ENCODE results near the gene ITCH. TPM values are rescaled to one million over a fixed set of nuclear protein-coding genes. Genes with fewer than 3 reads are reported as not detected.

The ITCH gene
- total RNA-seq, 1 experiment from 2014 or later = 78.8 TPM

DNA sequence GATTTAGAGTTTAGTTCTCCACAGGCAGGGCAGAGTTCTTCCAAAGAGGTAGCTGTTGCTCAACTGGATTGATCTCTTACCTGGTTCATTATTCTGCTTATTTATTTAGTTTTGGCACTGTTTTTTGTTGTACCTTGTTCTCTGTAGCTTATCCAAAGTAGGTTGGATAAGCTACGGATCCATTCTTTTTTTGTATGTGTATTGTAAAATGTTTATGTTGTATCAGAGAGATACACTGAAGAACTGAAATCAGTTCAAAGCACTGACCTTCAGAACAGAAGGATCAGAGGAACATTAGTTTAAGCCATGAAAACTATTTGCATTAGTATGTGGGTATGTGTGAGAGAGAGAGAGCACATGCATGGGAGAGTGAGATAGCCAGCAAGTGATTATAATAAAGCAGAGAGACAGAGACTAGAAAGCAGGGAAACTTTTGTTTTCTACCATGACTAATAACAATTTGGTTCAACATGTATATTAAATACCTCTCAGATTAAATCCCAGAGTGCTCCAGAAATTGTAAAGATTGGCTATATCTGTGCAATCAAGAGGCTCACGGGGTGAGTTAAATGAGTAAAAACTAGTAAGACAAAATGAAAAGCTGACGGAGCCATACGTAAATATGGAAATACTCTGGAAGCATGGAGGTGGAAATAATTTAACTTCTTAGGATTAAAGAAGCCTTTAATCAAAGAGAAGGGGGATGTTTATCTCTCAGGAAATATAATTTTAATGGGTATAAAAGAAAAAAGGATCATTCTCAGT lies 40.2 kb downstream of the ITCH start:
- no peak overlapping the region for H3K27ac ChIP-seq (ENCODE audit: low read depth, low read length)
- ChIA-PET RAD21 (ENCODE audit: low non-redundant PET in 1 of 2, low total read pairs in 2 of 2, uncharacterized antibody in 2 of 2, unreplicated experiment in 2 of 2) (no interaction called here), POLR2A (no interaction called here), CTCF (interaction anchor here (1.5 kb wide), 1 partner anchor 91 kb away, joined by 5 read pairs; no protein-coding TSS in a partner anchor)
- H3K4me1 ChIP-seq (ENCODE audit: control insufficient read depth in 1 of 2, insufficient read depth in 2 of 2, low read length in 2 of 2) = peaks cover 26 to 43% of the 10 kb centered on the region in 2 experiments
- peaks cover 98% of the 10 kb centered on the region for H3K79me2 ChIP-seq (ENCODE audit: insufficient read depth, low read length)
- no peaks in the 10 kb centered on the region for H3K27me3 ChIP-seq (ENCODE audit: insufficient read depth, low read length)
- H3K4me2 ChIP-seq (ENCODE audit: low read length) = no peak overlapping the region
- H3K9ac ChIP-seq (ENCODE audit: low read length) = no peak overlapping the region
- H3K9me3 ChIP-seq (ENCODE audit: control insufficient read depth in 1 of 2, insufficient read depth in 1 of 2, low read depth in 1 of 2, low read length in 2 of 2) = no peaks in the 10 kb centered on the region
- intact Hi-C loops (cut with micrococcal nuclease) = no loop called here
- BruUV-seq (replicated peaks) = no TSS peak
- no peaks in the 10 kb centered on the region for H3K9me2 ChIP-seq (ENCODE audit: insufficient read depth)
- H3K36me3 ChIP-seq (ENCODE audit: control insufficient read depth in 1 of 2, insufficient read depth in 2 of 2, low read length in 2 of 2) = 0 out of 4 replicates have a peak, but pooled peaks cover 0 to 9% of the 10 kb centered on the region in 2 experiments
- no peak overlapping the region for H3K4me3 ChIP-seq (replicated peaks in 1 of 2; ENCODE audit: low read depth in 1 of 2, low read length in 2 of 2)
- H2AFZ ChIP-seq (ENCODE audit: low read depth, low read length, poor library complexity, severe bottlenecking) = no peak overlapping the region
- no peaks in the 10 kb centered on the region for H4K20me1 ChIP-seq (ENCODE audit: insufficient read depth)
- ATAC-seq (no peak), DNase-seq (ENCODE audit: low read depth, low spot score) (no peak)
- TF ChIP-seq JUND (IDR thresholded peaks at IDR 0.05) = no peak
- no peak for TF ChIP-seq EZH2phosphoT487 (IDR thresholded peaks at IDR 0.05; ENCODE audit: borderline replicate concordance)
- no peak for TF ChIP-seq YY1 (IDR thresholded peaks at IDR 0.05; ENCODE audit: extremely low read depth, insufficient replicate concordance, low read depth, low read length)
- TF ChIP-seq SIN3A (IDR thresholded peaks at IDR 0.05; ENCODE audit: low read depth) = no peak
- TF ChIP-seq CBX3 (IDR thresholded peaks at IDR 0.05; ENCODE audit: low read depth) = no peak
- TF ChIP-seq EGR1 (IDR thresholded peaks at IDR 0.05; ENCODE audit: low read depth) = no peak
- TF ChIP-seq FOSL1 (IDR thresholded peaks at IDR 0.05; ENCODE audit: low read depth) = no peak
- TF ChIP-seq EZH2 (IDR thresholded peaks at IDR 0.05) = no peak
- no peak for TF ChIP-seq RAD21 (IDR thresholded peaks at IDR 0.05; ENCODE audit: low read depth)
- no peak for TF ChIP-seq POLR2AphosphoS5 (IDR thresholded peaks at IDR 0.05; ENCODE audit: low read depth, low read length)
- TF ChIP-seq, protein P1, sequence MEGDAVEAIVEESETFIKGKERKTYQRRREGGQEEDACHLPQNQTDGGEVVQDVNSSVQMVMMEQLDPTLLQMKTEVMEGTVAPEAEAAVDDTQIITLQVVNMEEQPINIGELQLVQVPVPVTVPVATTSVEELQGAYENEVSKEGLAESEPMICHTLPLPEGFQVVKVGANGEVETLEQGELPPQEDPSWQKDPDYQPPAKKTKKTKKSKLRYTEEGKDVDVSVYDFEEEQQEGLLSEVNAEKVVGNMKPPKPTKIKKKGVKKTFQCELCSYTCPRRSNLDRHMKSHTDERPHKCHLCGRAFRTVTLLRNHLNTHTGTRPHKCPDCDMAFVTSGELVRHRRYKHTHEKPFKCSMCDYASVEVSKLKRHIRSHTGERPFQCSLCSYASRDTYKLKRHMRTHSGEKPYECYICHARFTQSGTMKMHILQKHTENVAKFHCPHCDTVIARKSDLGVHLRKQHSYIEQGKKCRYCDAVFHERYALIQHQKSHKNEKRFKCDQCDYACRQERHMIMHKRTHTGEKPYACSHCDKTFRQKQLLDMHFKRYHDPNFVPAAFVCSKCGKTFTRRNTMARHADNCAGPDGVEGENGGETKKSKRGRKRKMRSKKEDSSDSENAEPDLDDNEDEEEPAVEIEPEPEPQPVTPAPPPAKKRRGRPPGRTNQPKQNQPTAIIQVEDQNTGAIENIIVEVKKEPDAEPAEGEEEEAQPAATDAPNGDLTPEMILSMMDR (IDR thresholded peaks at IDR 0.05 in 2 of 3, conservative IDR thresholded peaks at IDR 0.05 in 1 of 3; ENCODE audit: borderline replicate concordance in 1 of 3, insufficient read depth in 1 of 3, low read depth in 2 of 3, low read length in 2 of 3) = no peak
- no peak for TF ChIP-seq CEBPB (IDR thresholded peaks at IDR 0.05; ENCODE audit: low read depth)
- TF ChIP-seq, protein P2, sequence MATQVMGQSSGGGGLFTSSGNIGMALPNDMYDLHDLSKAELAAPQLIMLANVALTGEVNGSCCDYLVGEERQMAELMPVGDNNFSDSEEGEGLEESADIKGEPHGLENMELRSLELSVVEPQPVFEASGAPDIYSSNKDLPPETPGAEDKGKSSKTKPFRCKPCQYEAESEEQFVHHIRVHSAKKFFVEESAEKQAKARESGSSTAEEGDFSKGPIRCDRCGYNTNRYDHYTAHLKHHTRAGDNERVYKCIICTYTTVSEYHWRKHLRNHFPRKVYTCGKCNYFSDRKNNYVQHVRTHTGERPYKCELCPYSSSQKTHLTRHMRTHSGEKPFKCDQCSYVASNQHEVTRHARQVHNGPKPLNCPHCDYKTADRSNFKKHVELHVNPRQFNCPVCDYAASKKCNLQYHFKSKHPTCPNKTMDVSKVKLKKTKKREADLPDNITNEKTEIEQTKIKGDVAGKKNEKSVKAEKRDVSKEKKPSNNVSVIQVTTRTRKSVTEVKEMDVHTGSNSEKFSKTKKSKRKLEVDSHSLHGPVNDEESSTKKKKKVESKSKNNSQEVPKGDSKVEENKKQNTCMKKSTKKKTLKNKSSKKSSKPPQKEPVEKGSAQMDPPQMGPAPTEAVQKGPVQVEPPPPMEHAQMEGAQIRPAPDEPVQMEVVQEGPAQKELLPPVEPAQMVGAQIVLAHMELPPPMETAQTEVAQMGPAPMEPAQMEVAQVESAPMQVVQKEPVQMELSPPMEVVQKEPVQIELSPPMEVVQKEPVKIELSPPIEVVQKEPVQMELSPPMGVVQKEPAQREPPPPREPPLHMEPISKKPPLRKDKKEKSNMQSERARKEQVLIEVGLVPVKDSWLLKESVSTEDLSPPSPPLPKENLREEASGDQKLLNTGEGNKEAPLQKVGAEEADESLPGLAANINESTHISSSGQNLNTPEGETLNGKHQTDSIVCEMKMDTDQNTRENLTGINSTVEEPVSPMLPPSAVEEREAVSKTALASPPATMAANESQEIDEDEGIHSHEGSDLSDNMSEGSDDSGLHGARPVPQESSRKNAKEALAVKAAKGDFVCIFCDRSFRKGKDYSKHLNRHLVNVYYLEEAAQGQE (IDR thresholded peaks at IDR 0.05; ENCODE audit: low read depth) = no peak
- TF ChIP-seq, protein P3, sequence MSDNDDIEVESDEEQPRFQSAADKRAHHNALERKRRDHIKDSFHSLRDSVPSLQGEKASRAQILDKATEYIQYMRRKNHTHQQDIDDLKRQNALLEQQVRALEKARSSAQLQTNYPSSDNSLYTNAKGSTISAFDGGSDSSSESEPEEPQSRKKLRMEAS (IDR thresholded peaks at IDR 0.05) = no peak
- no peak for TF ChIP-seq TCF7L2 (IDR thresholded peaks at IDR 0.05; ENCODE audit: borderline replicate concordance, extremely low read depth, insufficient read depth, insufficient read length)
- TF ChIP-seq ELF1 (IDR thresholded peaks at IDR 0.05; ENCODE audit: borderline replicate concordance, low read depth) = no peak
